Testis (tissue), 2 donors: ENCODE results near the gene ANO9.

ENCODE experiments used
- CTCF ChIP-seq, 3 experiments: fragments of 450-650 bp in 2 of 3; fragments of 200-600 bp in 1 of 3; sonication (generic) in 1 of 3; IDR thresholded peaks; one replicate each; pipeline ENCODE4 v1.5.1; 2016 to 2019; ENCODE audit warnings: antibody characterized with exemption in 3 of 3, mild to moderate bottlenecking in 2 of 3, moderate library complexity in 1 of 3
- POLR2A ChIP-seq: fragments of 450-650 bp; IDR thresholded peaks from one replicate; pipeline ENCODE4 v1.6.1; 2017; ENCODE audit warnings: antibody characterized with exemption, mild to moderate bottlenecking, moderate library complexity

- TF ChIP-seq POLR2A, result no peak
- TF ChIP-seq CTCF (IDR thresholded peaks at IDR 0.05), result no peak
These were observed 28.4 kb downstream of the ANO9 start for GRCh38 chr11:413120-414081.
